Stimulated activated CD4-positive, alpha-beta T cell treated with anti-CD3 and anti-CD28 coated beads, Interleukin-1b, Interleukin-23, amount 100 ng/mL, for 24 hours (primary cell): Measurements from ENCODE around the gene CCDC39.
A peak's percentile ranks its signal among the peaks of the same experiment; 100 is the strongest.

ENCODE experiments used
- DNase-seq, 4 experiments: peaks; one replicate each; pipeline ENCODE4 v3.0.0-alpha.2; 2020; ENCODE audit warnings: low read depth in 4 of 4, low spot score in 1 of 4

Gene CCDC39

GRCh38 chr3:180679178-180680096 lies at the start of gene CCDC39:
Gene CCDC39, minus strand, starts transcription at chr3:180679489. Its CDS starts 109 bp downstream, at chr3:180679380.
- peak; percentile 52 to 72 (median 62) for DNase-seq

GRCh38 chr3:180720012-180720411 lies 40.7 kb upstream of the CCDC39 start:
- DNase-seq: no peak

GRCh38 chr3:180707896-180708295 lies 28.6 kb upstream of the CCDC39 start:
- no peak for DNase-seq

GRCh38 chr3:180705619-180706018 lies 26.3 kb upstream of the CCDC39 start:
- DNase-seq: no peak

- DNase-seq: no peak
These were observed 25.2 kb upstream of the CCDC39 start for GRCh38 chr3:180704532-180704931.

GRCh38 chr3:180700941-180701340 lies 21.7 kb upstream of the CCDC39 start:
- no peak for DNase-seq

- DNase-seq: no peak
These were observed 19.5 kb upstream of the CCDC39 start for GRCh38 chr3:180698760-180699270.

- DNase-seq: no peak
These were observed 15.0 kb upstream of the CCDC39 start for GRCh38 chr3:180694321-180694720.

- DNase-seq: no peak
These were observed 14.4 kb upstream of the CCDC39 start for GRCh38 chr3:180693656-180694055.

- no peak for DNase-seq
These were observed 10.8 kb upstream of the CCDC39 start for GRCh38 chr3:180690061-180690460.

- no peak for DNase-seq
These were observed 5.5 kb upstream of the CCDC39 start for GRCh38 chr3:180684807-180685206.

- DNase-seq: no peak
These were observed 4.5 kb upstream of the CCDC39 start for GRCh38 chr3:180683816-180684215.

- DNase-seq: no peak
These were observed 775 bp upstream of the CCDC39 start for GRCh38 chr3:180680097-180680430.

- no peak for DNase-seq
These were observed 1.1 kb downstream of the CCDC39 start for GRCh38 chr3:180678231-180678630.

GRCh38 chr3:180661444-180661843 lies 17.8 kb downstream of the CCDC39 start:
- no peak for DNase-seq

GRCh38 chr3:180657094-180657493 lies 22.2 kb downstream of the CCDC39 start:
- no peak for DNase-seq

GRCh38 chr3:180656406-180656805 lies 22.9 kb downstream of the CCDC39 start:
- no peak for DNase-seq

- no peak for DNase-seq
These were observed 33.0 kb downstream of the CCDC39 start for GRCh38 chr3:180646187-180646790.

- DNase-seq: no peak
These were observed 38.3 kb downstream of the CCDC39 start for GRCh38 chr3:180640987-180641386.

- DNase-seq: no peak
These were observed 45.6 kb downstream of the CCDC39 start for GRCh38 chr3:180633722-180634121.

GRCh38 chr3:180631317-180631716 lies 48.0 kb downstream of the CCDC39 start:
- no peak for DNase-seq

- DNase-seq: no peak
These were observed 48.9 kb downstream of the CCDC39 start for GRCh38 chr3:180630371-180630770.
